Globus pallidus (tissue), 1 donor: ENCODE data around the gene MCUB.
A peak's percentile ranks its signal among the peaks of the same experiment; 100 is the strongest.

Source experiments
- DNase-seq: peaks from one replicate; pipeline ENCODE4 v3.0.0-alpha.2; 2015; ENCODE audit warnings: low spot score

MCUB gene

DNA sequence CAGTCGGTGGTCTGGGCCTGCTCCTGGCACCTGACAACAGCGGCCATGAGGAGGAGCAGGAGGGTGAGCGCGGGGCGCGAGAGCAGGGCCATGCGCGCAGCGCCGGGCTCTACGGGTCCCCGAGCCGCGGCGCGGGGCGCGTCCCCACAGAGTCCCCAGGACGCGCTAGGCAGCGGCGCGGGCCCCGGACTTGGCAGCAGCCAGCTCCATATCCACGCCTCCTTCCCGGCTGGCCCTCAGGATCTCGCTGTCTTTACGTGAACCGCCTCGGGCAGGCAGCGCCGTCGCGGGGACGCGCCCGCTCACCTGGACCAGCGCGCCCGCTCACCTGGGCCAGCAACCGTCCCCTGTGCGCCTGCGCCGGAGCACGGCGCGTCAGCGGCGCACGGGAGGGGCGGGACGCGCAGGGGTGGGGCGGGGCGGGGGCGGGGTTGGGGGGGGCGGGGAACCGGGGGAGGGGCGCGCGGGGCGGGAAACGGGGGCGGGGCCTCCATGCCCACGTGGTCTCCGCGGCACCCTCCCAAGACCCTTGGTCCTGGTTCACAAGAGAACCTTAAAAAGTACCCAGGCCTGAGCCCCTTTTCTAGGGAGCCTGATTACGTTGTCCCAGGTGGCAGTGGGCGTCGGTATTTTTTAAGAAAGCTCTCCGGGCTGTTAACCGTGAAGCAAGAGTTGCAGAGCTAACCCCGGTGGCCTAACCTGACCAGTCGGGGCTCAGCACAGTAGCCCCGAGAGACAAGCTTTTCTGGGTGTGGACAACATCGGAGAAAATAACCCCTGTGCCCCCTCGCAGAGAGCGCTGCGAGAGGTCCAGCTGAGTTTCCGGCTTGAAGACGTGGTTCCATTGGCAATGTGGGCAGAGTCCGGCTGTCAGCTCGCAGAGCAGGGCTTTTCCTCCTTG, 169.9 kb downstream of the MCUB start, which contains the start of gene PLA2G12A:
TSS of gene PLA2G12A (minus strand) at position 353 of the 901 bp plus-strand sequence. CDS start at position 92, 261 bp downstream.
- peak; percentile 66 for DNase-seq

DNA sequence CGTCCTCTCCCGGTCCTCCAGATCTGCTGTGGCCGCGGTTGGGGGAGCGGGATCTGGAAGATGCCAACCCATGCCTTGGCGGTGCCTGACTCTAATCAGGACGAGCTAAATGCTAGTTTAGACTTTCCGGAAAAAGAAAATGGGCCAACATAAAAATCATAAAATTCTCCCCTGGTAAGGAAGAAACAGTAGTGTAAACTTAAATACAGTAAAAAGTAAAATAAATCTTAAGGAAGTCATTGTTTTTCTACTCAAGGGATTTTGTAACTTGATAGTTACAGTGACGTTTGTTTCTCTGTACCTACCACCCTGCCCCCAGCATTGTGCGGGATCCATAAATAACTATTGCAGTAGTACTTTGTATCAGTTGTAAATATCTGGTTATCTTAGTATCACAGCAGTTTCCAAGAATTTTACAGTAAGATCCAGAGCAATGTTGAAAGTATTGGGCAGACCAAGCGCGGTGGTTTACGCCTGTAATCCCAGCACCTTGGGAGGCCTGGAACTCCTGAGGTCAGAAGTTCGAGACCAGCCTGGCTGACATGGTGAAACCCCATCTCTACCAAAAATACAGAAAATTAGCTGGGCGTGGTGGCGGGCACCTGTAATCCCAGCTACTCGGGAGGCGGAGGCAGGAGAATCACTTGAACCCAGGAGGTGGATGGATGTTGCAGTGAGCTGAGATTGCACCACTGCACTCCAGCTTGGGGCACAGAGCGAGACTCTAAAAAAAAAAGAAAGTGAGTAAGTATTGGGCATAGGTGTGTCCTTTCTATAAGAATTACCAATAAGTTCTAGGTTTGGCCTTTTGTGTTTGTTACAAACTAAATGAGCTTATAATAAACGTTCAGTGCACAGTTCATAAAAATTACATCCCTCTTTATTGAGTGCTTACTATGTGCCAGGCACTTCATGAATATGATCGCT, 170.8 kb downstream of the MCUB start:
- no peak for DNase-seq

DNA sequence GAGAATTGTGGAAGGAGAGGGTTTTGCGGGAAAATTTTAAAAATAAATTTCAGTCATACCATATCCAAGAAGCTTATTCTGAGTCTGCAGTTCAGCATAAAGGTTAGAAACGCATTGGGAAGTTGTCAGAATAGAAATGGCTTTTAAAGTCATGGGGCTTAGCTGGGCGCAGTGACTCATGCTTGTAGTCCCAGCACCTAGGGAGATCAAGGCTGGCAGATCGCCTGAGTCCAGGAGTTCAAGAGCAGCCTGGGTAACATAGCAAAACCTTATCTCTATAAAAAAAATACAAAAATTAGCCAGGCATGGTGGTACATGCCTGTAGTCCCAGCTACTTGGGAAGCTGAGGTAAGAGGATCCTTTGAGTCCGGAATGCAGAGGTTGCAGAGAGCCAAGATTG, 173.7 kb downstream of the MCUB start:
- DNase-seq: no peak

DNA sequence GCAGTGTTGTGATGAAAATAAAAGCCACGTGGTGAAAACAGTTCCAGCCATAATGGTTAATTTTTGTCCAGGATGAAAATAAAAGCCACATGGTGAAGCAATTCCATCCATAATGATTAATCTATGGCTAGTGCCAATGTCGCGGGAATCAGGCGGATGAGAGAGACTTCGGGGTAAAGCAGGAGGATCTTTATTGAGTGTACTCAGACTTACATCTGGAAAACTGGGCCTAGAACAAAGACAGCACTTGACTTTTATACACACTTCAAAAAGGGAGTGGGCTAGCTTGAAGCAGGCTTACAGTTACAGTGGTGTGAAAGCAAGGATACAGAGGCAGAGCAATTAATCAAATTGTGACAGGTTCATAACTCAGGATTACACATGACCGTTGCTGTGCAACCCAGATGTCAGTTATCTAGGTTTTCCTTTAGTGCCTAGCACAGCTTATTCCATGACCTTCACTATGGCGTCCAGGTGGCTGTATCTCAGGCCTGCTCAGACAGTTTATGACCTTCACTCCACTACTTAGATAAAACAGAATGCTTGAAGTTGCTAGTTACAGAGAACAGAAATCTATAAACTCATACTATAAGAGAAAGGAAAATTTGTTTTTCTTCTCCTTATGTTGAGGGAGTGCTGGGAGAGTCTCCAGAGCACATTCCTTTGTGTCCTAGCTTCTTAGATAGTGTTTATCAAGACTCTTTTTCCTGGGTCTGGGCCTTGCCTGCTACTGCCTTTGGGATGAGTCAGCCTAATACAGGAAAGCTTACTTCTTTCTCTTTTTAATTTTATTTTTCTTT, 175.7 kb downstream of the MCUB start:
- DNase-seq: no peak
